GM23248 (cell line): ENCODE results near the gene ACOD1.

Experiments
- EZH2 ChIP-seq: fragments of 200-600 bp; sonication (generic); IDR thresholded peaks from 2 replicates; pipeline ENCODE4 v1.6.1; 2018; ENCODE audit warnings: antibody characterized with exemption, mild to moderate bottlenecking; ENCODE audit not compliant: insufficient read depth, poor library complexity, severe bottlenecking
- EZH2phosphoT487 ChIP-seq: fragments of 200-600 bp; sonication (generic); IDR thresholded peaks from 2 replicates; pipeline ENCODE4 v1.6.1; 2018; ENCODE audit warnings: antibody characterized with exemption, moderate library complexity, mild to moderate bottlenecking, low read depth; ENCODE audit not compliant: insufficient read depth

DNA sequence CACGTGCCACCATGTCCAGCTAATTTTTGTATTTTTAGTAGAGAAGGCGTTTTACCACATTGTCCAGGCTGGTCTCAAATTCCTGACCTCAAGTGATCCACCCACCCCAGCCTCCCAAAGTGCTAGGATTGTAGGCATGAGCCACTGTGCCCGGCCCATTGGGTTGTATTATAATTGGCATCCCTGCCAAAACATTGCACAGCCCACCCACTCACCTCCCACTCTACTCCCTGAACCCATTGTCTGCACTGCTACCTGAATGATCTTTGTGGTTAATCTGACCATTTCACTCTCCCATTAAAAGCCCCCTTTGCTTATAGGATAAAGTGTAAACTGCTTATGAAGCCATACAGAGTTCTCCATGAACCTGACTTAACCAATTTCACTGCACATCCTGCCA, 35.8 kb upstream of the ACOD1 start:
- no peak for TF ChIP-seq EZH2phosphoT487
- no peak for TF ChIP-seq EZH2
